Measurements from ENCODE around the gene S1PR5.

DNA sequence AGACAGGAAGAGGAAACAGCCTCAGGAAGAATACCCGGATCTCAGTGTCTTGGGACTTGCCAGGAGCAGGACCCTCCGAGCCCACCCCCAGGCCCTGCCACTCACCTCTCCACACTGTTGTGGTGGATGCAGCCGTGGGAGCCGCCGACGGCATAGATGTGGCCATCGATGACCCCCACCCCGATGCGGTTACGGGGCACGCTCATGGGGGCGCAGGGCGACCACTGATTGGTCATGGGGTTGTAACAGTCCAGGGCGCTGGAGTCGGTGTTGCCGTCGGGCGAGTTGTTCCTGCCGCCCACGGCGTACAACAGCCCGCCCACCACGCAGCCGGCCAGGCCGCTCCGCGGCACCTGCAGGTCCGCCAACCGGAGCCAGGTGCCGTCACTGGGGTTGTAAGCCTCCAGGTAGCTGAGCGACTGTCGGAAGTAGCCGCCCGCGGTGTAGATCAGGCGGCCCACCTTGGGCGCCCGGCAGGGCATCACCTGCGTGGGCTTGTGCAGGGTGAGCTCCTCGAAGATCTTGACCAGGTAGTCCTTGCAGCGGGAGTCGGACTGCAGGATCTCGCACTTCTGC is 25.7 kb downstream of the S1PR5 start:
- TF ChIP-seq, protein P1, sequence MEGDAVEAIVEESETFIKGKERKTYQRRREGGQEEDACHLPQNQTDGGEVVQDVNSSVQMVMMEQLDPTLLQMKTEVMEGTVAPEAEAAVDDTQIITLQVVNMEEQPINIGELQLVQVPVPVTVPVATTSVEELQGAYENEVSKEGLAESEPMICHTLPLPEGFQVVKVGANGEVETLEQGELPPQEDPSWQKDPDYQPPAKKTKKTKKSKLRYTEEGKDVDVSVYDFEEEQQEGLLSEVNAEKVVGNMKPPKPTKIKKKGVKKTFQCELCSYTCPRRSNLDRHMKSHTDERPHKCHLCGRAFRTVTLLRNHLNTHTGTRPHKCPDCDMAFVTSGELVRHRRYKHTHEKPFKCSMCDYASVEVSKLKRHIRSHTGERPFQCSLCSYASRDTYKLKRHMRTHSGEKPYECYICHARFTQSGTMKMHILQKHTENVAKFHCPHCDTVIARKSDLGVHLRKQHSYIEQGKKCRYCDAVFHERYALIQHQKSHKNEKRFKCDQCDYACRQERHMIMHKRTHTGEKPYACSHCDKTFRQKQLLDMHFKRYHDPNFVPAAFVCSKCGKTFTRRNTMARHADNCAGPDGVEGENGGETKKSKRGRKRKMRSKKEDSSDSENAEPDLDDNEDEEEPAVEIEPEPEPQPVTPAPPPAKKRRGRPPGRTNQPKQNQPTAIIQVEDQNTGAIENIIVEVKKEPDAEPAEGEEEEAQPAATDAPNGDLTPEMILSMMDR (IDR thresholded peaks at IDR 0.05) = no peak
- no peak for TF ChIP-seq POLR2A (IDR thresholded peaks at IDR 0.05)

All from esophagus squamous epithelium (tissue), 4 donors.